ENCODE measurements around the gene ANKS4B.

The ANKS4B gene

GRCh38 chr16:21274172-21274726, 40.8 kb downstream of the ANKS4B start:
- no peaks in the 10 kb centered on the region for H3K9me3 ChIP-seq (ENCODE audit: control insufficient read depth in 1 of 2, low read length in 2 of 2)
- H3K4me1 ChIP-seq (ENCODE audit: control insufficient read depth in 1 of 2, insufficient read depth in 2 of 2, low read length in 2 of 2): peaks cover 0 to 8% of the 10 kb centered on the region in 2 donors
- H3K4me3 ChIP-seq (ENCODE audit: low read depth in 1 of 2, low read length in 2 of 2): no peak overlapping the region
- H3K9ac ChIP-seq (ENCODE audit: low read depth in 1 of 2, low read length in 2 of 2): no peak overlapping the region
- peaks cover 12 to 19% of the 10 kb centered on the region in 2 donors for H3K27me3 ChIP-seq (ENCODE audit: control insufficient read depth in 1 of 2, insufficient read depth in 2 of 2, low read length in 2 of 2)
- H3K27ac ChIP-seq (ENCODE audit: low read depth, low read length): no peak overlapping the region
- no peaks in the 10 kb centered on the region for H3K36me3 ChIP-seq (ENCODE audit: control insufficient read depth in 1 of 2, insufficient read depth in 2 of 2, low read length in 2 of 2)

- no peak overlapping the region for H3K9ac ChIP-seq (ENCODE audit: low read depth in 1 of 2, low read length in 2 of 2)
- H3K27ac ChIP-seq (ENCODE audit: low read depth, low read length): no peak overlapping the region
- peaks cover 12 to 19% of the 10 kb centered on the region in 2 donors for H3K27me3 ChIP-seq (ENCODE audit: control insufficient read depth in 1 of 2, insufficient read depth in 2 of 2, low read length in 2 of 2)
- no peaks in the 10 kb centered on the region for H3K36me3 ChIP-seq (ENCODE audit: control insufficient read depth in 1 of 2, insufficient read depth in 2 of 2, low read length in 2 of 2)
- peaks cover 0 to 8% of the 10 kb centered on the region in 2 donors for H3K4me1 ChIP-seq (ENCODE audit: control insufficient read depth in 1 of 2, insufficient read depth in 2 of 2, low read length in 2 of 2)
- no peak overlapping the region for H3K4me3 ChIP-seq (ENCODE audit: low read depth in 1 of 2, low read length in 2 of 2)
- H3K9me3 ChIP-seq (ENCODE audit: control insufficient read depth in 1 of 2, low read length in 2 of 2): no peaks in the 10 kb centered on the region
These were observed 42.0 kb downstream of the ANKS4B start for GRCh38 chr16:21275529-21275928.

- Histone ChIP-seq H3K4me1 (ENCODE audit: control insufficient read depth in 1 of 2, insufficient read depth in 2 of 2, low read length in 2 of 2) (peaks cover 0 to 8% of the 10 kb centered on the region in 2 donors), H3K27me3 (ENCODE audit: control insufficient read depth in 1 of 2, insufficient read depth in 2 of 2, low read length in 2 of 2) (peaks cover 12 to 19% of the 10 kb centered on the region in 2 donors), H3K9me3 (ENCODE audit: control insufficient read depth in 1 of 2, low read length in 2 of 2) (no peaks in the 10 kb centered on the region), H3K27ac (ENCODE audit: low read depth, low read length) (no peak overlapping the region), H3K36me3 (ENCODE audit: control insufficient read depth in 1 of 2, insufficient read depth in 2 of 2, low read length in 2 of 2) (no peaks in the 10 kb centered on the region), H3K9ac (ENCODE audit: low read depth in 1 of 2, low read length in 2 of 2) (no peak overlapping the region), H3K4me3 (ENCODE audit: low read depth in 1 of 2, low read length in 2 of 2) (no peak overlapping the region)
These were observed 42.6 kb downstream of the ANKS4B start for GRCh38 chr16:21276090-21276489.

DNA sequence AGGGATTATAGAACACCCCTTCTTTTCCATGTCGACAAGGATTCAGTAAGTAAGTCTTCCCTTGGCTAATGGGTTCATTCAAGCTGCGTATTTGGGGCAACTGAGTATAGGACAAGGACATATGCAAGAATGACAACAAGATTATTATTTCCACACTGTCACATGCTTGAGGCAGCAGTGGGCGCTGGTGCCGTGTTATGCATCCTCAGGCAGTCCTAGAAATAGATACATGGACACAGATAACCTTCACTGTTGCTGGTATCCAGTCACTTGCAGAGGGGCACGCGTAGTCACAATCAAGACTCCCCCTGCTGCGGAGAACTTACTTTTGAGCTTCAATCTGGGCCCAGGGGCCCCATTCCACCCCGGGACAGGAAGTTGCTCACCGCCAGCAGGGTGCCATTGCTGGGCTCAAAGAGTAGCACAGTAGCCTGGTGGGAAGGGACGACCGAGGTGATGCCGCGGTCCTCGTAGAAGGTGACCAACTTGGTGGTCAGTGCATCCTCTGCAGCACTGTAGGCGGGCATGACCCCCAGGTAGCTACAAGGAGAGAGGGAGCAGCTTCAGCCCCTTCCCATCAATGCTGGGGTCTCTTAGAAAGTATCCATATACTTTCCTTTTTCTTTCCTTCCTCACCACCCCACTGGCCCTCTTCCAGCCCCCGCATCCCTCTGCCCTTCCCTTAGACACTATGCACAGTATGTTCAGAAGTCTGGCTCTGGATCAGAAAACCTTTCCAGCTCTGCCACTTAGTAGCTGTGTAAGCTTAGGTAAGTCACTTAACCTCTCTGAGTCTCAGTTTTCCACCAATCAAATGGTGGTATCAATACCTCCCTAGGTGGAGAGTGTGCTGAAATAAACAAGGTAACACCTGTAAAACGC, 43.8 kb downstream of the ANKS4B start:
- Histone ChIP-seq H3K27me3 (ENCODE audit: control insufficient read depth in 1 of 2, insufficient read depth in 2 of 2, low read length in 2 of 2) (peaks cover 12 to 19% of the 10 kb centered on the region in 2 donors), H3K4me3 (ENCODE audit: low read depth in 1 of 2, low read length in 2 of 2) (peak overlapping the region; percentile 72 to 78), H3K27ac (ENCODE audit: low read depth, low read length) (no peak overlapping the region), H3K4me1 (ENCODE audit: control insufficient read depth in 1 of 2, insufficient read depth in 2 of 2, low read length in 2 of 2) (peaks cover 0 to 8% of the 10 kb centered on the region in 2 donors), H3K9me3 (ENCODE audit: control insufficient read depth in 1 of 2, low read length in 2 of 2) (no peaks in the 10 kb centered on the region), H3K36me3 (ENCODE audit: control insufficient read depth in 1 of 2, insufficient read depth in 2 of 2, low read length in 2 of 2) (no peaks in the 10 kb centered on the region), H3K9ac (ENCODE audit: low read depth in 1 of 2, low read length in 2 of 2) (peak overlapping the region; percentile 48 to 52)

GRCh38 chr16:21277927-21278706, 44.6 kb downstream of the ANKS4B start, which contains the start of gene CRYM:
Gene CRYM, minus strand, starts transcription at chr16:21278290. Its CDS starts 39 bp downstream, at chr16:21278251.
- H3K9me3 ChIP-seq (ENCODE audit: control insufficient read depth in 1 of 2, low read length in 2 of 2): no peaks in the 10 kb centered on the region
- H3K9ac ChIP-seq (ENCODE audit: low read depth in 1 of 2, low read length in 2 of 2): peak within 1 kb of the TSS; percentile 48 to 52
- H3K4me3 ChIP-seq (ENCODE audit: low read depth in 1 of 2, low read length in 2 of 2): peak within 1 kb of the TSS; percentile 72 to 78
- H3K27ac ChIP-seq (ENCODE audit: low read depth, low read length): no peak within 1 kb of the TSS
- H3K36me3 ChIP-seq (ENCODE audit: control insufficient read depth in 1 of 2, insufficient read depth in 2 of 2, low read length in 2 of 2): no peaks in the 10 kb centered on the region
- peaks cover 15 to 19% of the 10 kb centered on the region in 2 donors for H3K27me3 ChIP-seq (ENCODE audit: control insufficient read depth in 1 of 2, insufficient read depth in 2 of 2, low read length in 2 of 2)
- peaks cover 0 to 8% of the 10 kb centered on the region in 2 donors for H3K4me1 ChIP-seq (ENCODE audit: control insufficient read depth in 1 of 2, insufficient read depth in 2 of 2, low read length in 2 of 2)

DNA sequence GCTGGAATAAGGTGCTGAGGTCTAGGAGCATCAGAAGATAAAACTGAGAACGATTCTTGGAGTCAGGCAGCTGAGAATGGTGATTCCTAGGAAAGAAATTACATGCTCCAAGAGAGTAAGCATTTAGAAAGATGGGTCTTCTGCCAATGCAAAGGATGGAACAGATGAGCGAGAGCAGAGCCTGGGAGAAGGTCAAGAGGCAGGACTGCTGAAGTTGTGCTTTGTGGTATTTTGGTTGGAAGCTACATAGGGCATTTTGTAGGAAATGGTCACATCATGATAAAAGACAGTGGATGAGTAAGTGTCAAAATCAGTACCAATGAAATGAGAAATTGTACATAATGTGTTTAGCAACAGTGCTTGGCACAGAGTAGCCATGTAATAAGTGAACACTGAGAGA, 46.0 kb downstream of the ANKS4B start:
- Histone ChIP-seq H3K27me3 (ENCODE audit: control insufficient read depth in 1 of 2, insufficient read depth in 2 of 2, low read length in 2 of 2) (peaks cover 23 to 26% of the 10 kb centered on the region in 2 donors), H3K9ac (ENCODE audit: low read depth in 1 of 2, low read length in 2 of 2) (no peak overlapping the region), H3K27ac (ENCODE audit: low read depth, low read length) (no peak overlapping the region), H3K36me3 (ENCODE audit: control insufficient read depth in 1 of 2, insufficient read depth in 2 of 2, low read length in 2 of 2) (no peaks in the 10 kb centered on the region), H3K4me1 (ENCODE audit: control insufficient read depth in 1 of 2, insufficient read depth in 2 of 2, low read length in 2 of 2) (peaks cover 0 to 8% of the 10 kb centered on the region in 2 donors), H3K9me3 (ENCODE audit: control insufficient read depth in 1 of 2, low read length in 2 of 2) (no peaks in the 10 kb centered on the region), H3K4me3 (ENCODE audit: low read depth in 1 of 2, low read length in 2 of 2) (no peak overlapping the region)

GRCh38 chr16:21281698-21282389, 48.3 kb downstream of the ANKS4B start:
- Histone ChIP-seq H3K36me3 (ENCODE audit: control insufficient read depth in 1 of 2, insufficient read depth in 2 of 2, low read length in 2 of 2) (no peaks in the 10 kb centered on the region), H3K9ac (ENCODE audit: low read depth in 1 of 2, low read length in 2 of 2) (no peak overlapping the region), H3K27me3 (ENCODE audit: control insufficient read depth in 1 of 2, insufficient read depth in 2 of 2, low read length in 2 of 2) (peaks cover 21 to 22% of the 10 kb centered on the region in 2 donors), H3K27ac (ENCODE audit: low read depth, low read length) (no peak overlapping the region), H3K4me1 (ENCODE audit: control insufficient read depth in 1 of 2, insufficient read depth in 2 of 2, low read length in 2 of 2) (peaks cover 0 to 8% of the 10 kb centered on the region in 2 donors), H3K9me3 (ENCODE audit: control insufficient read depth in 1 of 2, low read length in 2 of 2) (no peaks in the 10 kb centered on the region), H3K4me3 (ENCODE audit: low read depth in 1 of 2, low read length in 2 of 2) (no peak overlapping the region)

- H3K4me1 ChIP-seq (ENCODE audit: control insufficient read depth in 1 of 2, insufficient read depth in 2 of 2, low read length in 2 of 2): no peaks in the 10 kb centered on the region
- H3K9ac ChIP-seq (ENCODE audit: low read depth in 1 of 2, low read length in 2 of 2): no peak overlapping the region
- no peak overlapping the region for H3K27ac ChIP-seq (ENCODE audit: low read depth, low read length)
- H3K36me3 ChIP-seq (ENCODE audit: control insufficient read depth in 1 of 2, insufficient read depth in 2 of 2, low read length in 2 of 2): no peaks in the 10 kb centered on the region
- H3K4me3 ChIP-seq (ENCODE audit: low read depth in 1 of 2, low read length in 2 of 2): peak overlapping the region; percentile 30 to 46
- no peaks in the 10 kb centered on the region for H3K9me3 ChIP-seq (ENCODE audit: control insufficient read depth in 1 of 2, low read length in 2 of 2)
- H3K27me3 ChIP-seq (ENCODE audit: control insufficient read depth in 1 of 2, insufficient read depth in 2 of 2, low read length in 2 of 2): peaks cover 15% of the 10 kb centered on the region in 2 donors
These were observed 50.2 kb downstream of the ANKS4B start for GRCh38 chr16:21283521-21284289.

- Histone ChIP-seq H3K36me3 (ENCODE audit: control insufficient read depth in 1 of 2, insufficient read depth in 2 of 2, low read length in 2 of 2) (no peaks in the 10 kb centered on the region), H3K4me1 (ENCODE audit: control insufficient read depth in 1 of 2, insufficient read depth in 2 of 2, low read length in 2 of 2) (no peaks in the 10 kb centered on the region), H3K4me3 (ENCODE audit: low read depth in 1 of 2, low read length in 2 of 2) (peak overlapping the region in 1 of 2 donors; percentile 30), H3K9me3 (ENCODE audit: control insufficient read depth in 1 of 2, low read length in 2 of 2) (no peaks in the 10 kb centered on the region), H3K27ac (ENCODE audit: low read depth, low read length) (no peak overlapping the region), H3K27me3 (ENCODE audit: control insufficient read depth in 1 of 2, insufficient read depth in 2 of 2, low read length in 2 of 2) (peaks cover 15% of the 10 kb centered on the region in 2 donors), H3K9ac (ENCODE audit: low read depth in 1 of 2, low read length in 2 of 2) (no peak overlapping the region)
These were observed 50.9 kb downstream of the ANKS4B start for GRCh38 chr16:21284414-21284813.

Measured in duodenal mucosa (tissue), 2 donors.